22Rv1 (cell line): ENCODE results near the gene KLHL25.

ENCODE experiments used
- H3K27ac ChIP-seq: fragments of 450-650 bp; 2 replicates; pipeline ENCODE4 v1.5.1; 2017
- CTCF ChIP-seq: fragments of 450-650 bp; IDR thresholded peaks from 2 replicates; pipeline ENCODE4 v1.5.1; 2017; ENCODE audit warnings: mild to moderate bottlenecking
- ZFX ChIP-seq: fragments of 450-650 bp; IDR thresholded peaks from 2 replicates; pipeline ENCODE4 v1.6.1; 2017; ENCODE audit warnings: antibody characterized with exemption, borderline replicate concordance

Gene KLHL25

GRCh38 chr15:85768595-85769168 lies 26.0 kb downstream of the KLHL25 start:
- TF ChIP-seq ZFX (no peak), CTCF (no peak)
- H3K27ac ChIP-seq, result no peak overlapping the region

DNA sequence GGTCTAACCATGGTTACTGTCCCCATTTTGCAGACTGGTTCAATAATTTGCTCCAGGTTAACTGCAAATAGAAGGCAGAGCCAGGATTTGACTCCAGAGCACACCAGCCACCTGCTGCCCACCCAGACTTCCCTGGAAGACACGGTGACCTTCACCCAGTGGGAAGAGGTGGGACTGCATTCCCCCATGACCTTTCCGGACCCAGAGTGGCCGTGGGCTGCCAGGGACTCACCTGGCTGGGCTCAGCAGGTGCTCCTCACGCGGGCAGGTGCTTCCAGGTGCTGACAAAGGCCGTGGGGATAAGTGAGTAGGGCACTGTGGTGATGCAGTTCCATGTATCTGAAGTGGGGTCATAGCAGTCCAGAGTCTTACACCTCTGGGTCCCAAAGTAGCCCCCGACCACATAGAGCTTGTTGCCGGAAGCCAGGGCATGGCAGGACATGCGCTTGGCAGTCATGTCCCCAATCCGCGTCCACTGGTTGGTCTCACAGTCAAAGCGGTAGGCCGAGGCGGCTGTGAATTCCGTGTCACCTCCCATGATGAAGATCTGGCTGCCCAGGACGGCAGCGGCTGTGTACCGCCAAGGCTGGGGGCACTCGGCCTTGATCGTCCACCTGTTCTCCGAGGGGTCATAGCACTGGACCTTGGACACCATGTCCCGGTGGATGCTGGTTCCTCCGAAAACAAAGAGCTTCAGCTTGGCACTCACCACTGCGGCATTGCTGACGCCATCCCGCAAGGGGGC lies 26.8 kb downstream of the KLHL25 start:
- no peak overlapping the region for H3K27ac ChIP-seq

GRCh38 chr15:85766001-85766831 lies 28.5 kb downstream of the KLHL25 start:
- no peak overlapping the region for H3K27ac ChIP-seq
- no peak for TF ChIP-seq ZFX
- TF ChIP-seq CTCF, result no peak

More for the DNA sequence above, 26.8 kb downstream of the KLHL25 start:
- TF ChIP-seq ZFX, result no peak
- no peak for TF ChIP-seq CTCF

GRCh38 chr15:85764649-85765277 lies 30.0 kb downstream of the KLHL25 start:
- TF ChIP-seq CTCF (no peak), ZFX (no peak)
- no peak overlapping the region for H3K27ac ChIP-seq

- no peak overlapping the region for H3K27ac ChIP-seq
Observed at GRCh38 chr15:85763673-85764633, 30.8 kb downstream of the KLHL25 start.

More at GRCh38 chr15:85763673-85764633, 30.8 kb downstream of the KLHL25 start:
- TF ChIP-seq ZFX, result no peak
- no peak for TF ChIP-seq CTCF
